ENCODE data around the gene CNOT4.

CNOT4 gene

GRCh38 chr7:135509839-135510591, at the start of gene CNOT4:
Gene CNOT4 (minus strand): TSS chr7:135510102. CDS start chr7:135438331, 71,771 bp downstream.
- peak; percentile 94 for DNase-seq

- DNase-seq: no peak
Observed at GRCh38 chr7:135558881-135559280, 49.0 kb upstream of the CNOT4 start.

GRCh38 chr7:135558337-135558767, 48.5 kb upstream of the CNOT4 start:
- DNase-seq: peak; percentile 78

- DNase-seq: peak; percentile 90
Observed at GRCh38 chr7:135557455-135558336, 47.8 kb upstream of the CNOT4 start, which contains the start of gene NUP205. Gene NUP205 (plus strand): TSS chr7:135557917. CDS start chr7:135557945, 28 bp downstream.

- no peak for DNase-seq
Observed at GRCh38 chr7:135553346-135553745, 43.4 kb upstream of the CNOT4 start.

GRCh38 chr7:135552148-135552547, 42.2 kb upstream of the CNOT4 start:
- no peak for DNase-seq

GRCh38 chr7:135550196-135550595, 40.3 kb upstream of the CNOT4 start:
- no peak for DNase-seq

- DNase-seq: no peak
Observed at GRCh38 chr7:135541029-135541428, 31.1 kb upstream of the CNOT4 start.

- DNase-seq: no peak
Observed at GRCh38 chr7:135539629-135540028, 29.7 kb upstream of the CNOT4 start.

- no peak for DNase-seq
Observed at GRCh38 chr7:135538376-135538775, 28.5 kb upstream of the CNOT4 start.

GRCh38 chr7:135537905-135538304, 28.0 kb upstream of the CNOT4 start:
- no peak for DNase-seq

GRCh38 chr7:135537453-135537852, 27.6 kb upstream of the CNOT4 start:
- DNase-seq: no peak

- no peak for DNase-seq
Observed at GRCh38 chr7:135536150-135536549, 26.2 kb upstream of the CNOT4 start.

GRCh38 chr7:135527025-135527424, 17.1 kb upstream of the CNOT4 start:
- no peak for DNase-seq

GRCh38 chr7:135525426-135525825, 15.5 kb upstream of the CNOT4 start:
- DNase-seq: no peak

GRCh38 chr7:135523146-135523545, 13.2 kb upstream of the CNOT4 start:
- DNase-seq: no peak

- DNase-seq: no peak
Observed at GRCh38 chr7:135522509-135522908, 12.6 kb upstream of the CNOT4 start.

- DNase-seq: no peak
Observed at GRCh38 chr7:135519871-135520270, 10.0 kb upstream of the CNOT4 start.

GRCh38 chr7:135519233-135519688, 9.4 kb upstream of the CNOT4 start:
- DNase-seq: no peak

GRCh38 chr7:135518748-135519147, 8.8 kb upstream of the CNOT4 start:
- no peak for DNase-seq

- DNase-seq: no peak
Observed at GRCh38 chr7:135517060-135517459, 7.2 kb upstream of the CNOT4 start.

- no peak for DNase-seq
Observed at GRCh38 chr7:135514856-135515255, 5.0 kb upstream of the CNOT4 start.

- DNase-seq: peak; percentile 74
Observed at GRCh38 chr7:135512135-135512887, 2.4 kb upstream of the CNOT4 start.

Measured in NCI-H1694 treated with DMSO at 0.1 percent for 48 hours (cell line).